ENCODE measurements around the gene WIPI1.

DNA sequence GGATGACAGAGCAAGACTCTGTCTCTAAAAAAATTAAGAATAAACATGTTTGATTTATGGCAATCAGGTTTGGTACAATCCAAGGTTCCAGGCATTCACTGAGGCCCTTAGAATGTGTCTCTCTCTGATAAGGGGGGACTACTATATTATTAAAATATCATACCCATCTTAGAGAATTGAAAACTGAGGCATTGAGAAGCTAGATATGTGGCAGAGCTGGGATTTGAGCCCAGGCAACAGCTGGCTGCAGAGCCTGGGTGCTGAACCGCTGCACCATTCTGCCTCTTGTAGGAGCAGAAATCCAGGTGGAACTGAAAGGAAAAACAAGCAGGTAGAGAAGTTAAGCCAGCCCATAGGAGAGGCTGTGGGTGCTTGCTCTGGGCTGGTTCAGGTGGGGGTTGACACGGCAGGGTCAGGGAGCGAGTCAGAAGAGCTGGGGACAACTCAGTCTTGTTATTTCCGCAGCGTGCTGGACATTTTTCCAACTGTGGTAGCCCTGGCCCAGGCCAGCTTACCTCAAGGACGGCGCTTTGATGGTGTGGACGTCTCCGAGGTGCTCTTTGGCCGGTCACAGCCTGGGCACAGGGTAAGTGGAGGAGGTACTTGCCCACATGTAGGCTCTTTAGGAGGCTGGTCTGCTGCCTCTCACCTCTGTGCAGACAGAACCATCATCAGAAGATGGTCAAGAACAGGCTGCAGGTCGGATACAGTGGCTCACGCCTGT is 62.5 kb downstream of the WIPI1 start:
- TF ChIP-seq CTBP1 (IDR thresholded peaks at IDR 0.05; ENCODE audit: borderline replicate concordance) (no peak), PKNOX1 (IDR thresholded peaks at IDR 0.05) (no peak), ELF4 (IDR thresholded peaks at IDR 0.05) (no peak), ZNF384 (IDR thresholded peaks at IDR 0.05) (no peak), SUZ12 (IDR thresholded peaks at IDR 0.05) (no peak)

Data from HEK293T (cell line).